GM21528 (cell line): Measurements from ENCODE around the gene KCTD21.
A peak's percentile ranks its signal among the peaks of the same experiment; 100 is the strongest.
"Not testable (repeated sequence)": the region's sequence is repeated elsewhere in the genome, so short reads cannot be mapped to it uniquely, and the experiment has no call there.

Source experiments
- ATAC-seq: cut with Tn5 transposase; IDR thresholded peaks from one replicate; pipeline ENCODE4 v1.9.1; 2021; ENCODE audit warnings: mild to moderate bottlenecking, moderate library complexity; ENCODE audit not compliant: unreplicated experiment, low FRiP score

The KCTD21 gene

GRCh38 chr11:78188286-78189173 lies at the start of gene KCTD21, which contains the start of gene USP35:
KCTD21 (minus strand) TSS chr11:78188626; CDS start chr11:78174554, 14,072 bp downstream.
USP35 (plus strand) TSS chr11:78188919; CDS start chr11:78196246, 7,327 bp downstream.
- peak; percentile 95 for ATAC-seq

- no peak for ATAC-seq
These were observed 49.0 kb upstream of the KCTD21 start for GRCh38 chr11:78237293-78238046.

GRCh38 chr11:78234006-78234405 lies 45.6 kb upstream of the KCTD21 start:
- ATAC-seq = no peak

- not testable (repeated sequence) for ATAC-seq
These were observed 44.6 kb upstream of the KCTD21 start for GRCh38 chr11:78233046-78233445.

- ATAC-seq = no peak
These were observed 43.6 kb upstream of the KCTD21 start for GRCh38 chr11:78231962-78232501.

- no peak for ATAC-seq
These were observed 41.9 kb upstream of the KCTD21 start for GRCh38 chr11:78230161-78230877.

- no peak for ATAC-seq
These were observed 40.7 kb upstream of the KCTD21 start for GRCh38 chr11:78229106-78229505.

GRCh38 chr11:78228467-78228866 lies 40.0 kb upstream of the KCTD21 start:
- ATAC-seq = no peak

GRCh38 chr11:78227921-78228320 lies 39.5 kb upstream of the KCTD21 start:
- no peak for ATAC-seq

GRCh38 chr11:78226684-78227680 lies 38.6 kb upstream of the KCTD21 start:
- ATAC-seq = no peak

GRCh38 chr11:78224906-78225420 lies 36.5 kb upstream of the KCTD21 start:
- no peak for ATAC-seq

- no peak for ATAC-seq
These were observed 36.1 kb upstream of the KCTD21 start for GRCh38 chr11:78224506-78224905.

GRCh38 chr11:78223320-78223954 lies 35.0 kb upstream of the KCTD21 start:
- ATAC-seq = peak; percentile 72

GRCh38 chr11:78222726-78223125 lies 34.3 kb upstream of the KCTD21 start:
- not testable (repeated sequence) for ATAC-seq

- no peak for ATAC-seq
These were observed 33.2 kb upstream of the KCTD21 start for GRCh38 chr11:78221396-78222315.

- ATAC-seq = no peak
These were observed 32.1 kb upstream of the KCTD21 start for GRCh38 chr11:78220218-78221157.
